ENCODE results near the gene SIGLEC14. TPM values are rescaled to one million over a fixed set of nuclear protein-coding genes. Genes with fewer than 3 reads are reported as not detected.

SIGLEC14 gene
- total RNA-seq, 1 donor = not detected

- TF ChIP-seq CTCF (IDR thresholded peaks at IDR 0.05; ENCODE audit: insufficient read depth, low read length) = no peak
- no peak overlapping the region for H3K4me3 ChIP-seq (ENCODE audit: low read depth, low read length)
- no peak for DNase-seq (ENCODE audit: low read depth)
Observed at GRCh38 chr19:51668216-51668615, 21.6 kb upstream of the SIGLEC14 start.

- TF ChIP-seq CTCF (IDR thresholded peaks at IDR 0.05; ENCODE audit: insufficient read depth, low read length) = peak; percentile 52
- DNase-seq (ENCODE audit: low read depth) = peak; percentile 12
- H3K4me3 ChIP-seq (ENCODE audit: low read depth, low read length) = no peak overlapping the region
Observed at GRCh38 chr19:51664997-51665396, 18.4 kb upstream of the SIGLEC14 start.

GRCh38 chr19:51664131-51664530, 17.5 kb upstream of the SIGLEC14 start:
- no peak for DNase-seq (ENCODE audit: low read depth)
- no peak overlapping the region for H3K4me3 ChIP-seq (ENCODE audit: low read depth, low read length)
- TF ChIP-seq CTCF (IDR thresholded peaks at IDR 0.05; ENCODE audit: insufficient read depth, low read length) = no peak

GRCh38 chr19:51663650-51664049, 17.0 kb upstream of the SIGLEC14 start:
- TF ChIP-seq CTCF (IDR thresholded peaks at IDR 0.05; ENCODE audit: insufficient read depth, low read length) = no peak
- no peak overlapping the region for H3K4me3 ChIP-seq (ENCODE audit: low read depth, low read length)
- no peak for DNase-seq (ENCODE audit: low read depth)

- H3K4me3 ChIP-seq (ENCODE audit: low read depth, low read length) = no peak overlapping the region
- peak; percentile 84 for DNase-seq (ENCODE audit: low read depth)
- TF ChIP-seq CTCF (IDR thresholded peaks at IDR 0.05; ENCODE audit: insufficient read depth, low read length) = peak; percentile 75
Observed at GRCh38 chr19:51660975-51661600, 14.5 kb upstream of the SIGLEC14 start.

- TF ChIP-seq CTCF (IDR thresholded peaks at IDR 0.05; ENCODE audit: insufficient read depth, low read length) = no peak
- H3K4me3 ChIP-seq (ENCODE audit: low read depth, low read length) = no peak overlapping the region
- DNase-seq (ENCODE audit: low read depth) = no peak
Observed at GRCh38 chr19:51654783-51655182, 8.2 kb upstream of the SIGLEC14 start.

GRCh38 chr19:51653162-51653561, 6.5 kb upstream of the SIGLEC14 start:
- DNase-seq (ENCODE audit: low read depth) = no peak
- no peak for TF ChIP-seq CTCF (IDR thresholded peaks at IDR 0.05; ENCODE audit: insufficient read depth, low read length)
- no peak overlapping the region for H3K4me3 ChIP-seq (ENCODE audit: low read depth, low read length)
